GM19239 (cell line): ENCODE measurements around the gene MPDU1.
A peak's percentile ranks its signal among the peaks of the same experiment; 100 is the strongest.
"Not testable (repeated sequence)": the region's sequence is repeated elsewhere in the genome, so short reads cannot be mapped to it uniquely, and the experiment has no call there.

ENCODE experiments used
- DNase-seq: peaks from one replicate; pipeline ENCODE4 v3.0.0; 2011; ENCODE audit warnings: low spot score; ENCODE audit not compliant: insufficient read length
- FAIRE-seq: peaks from 2 replicates; lab custom pipeline; 2011; peaks lifted over from hg19 to GRCh38; lab: Jason Lieb, UNC

MPDU1 gene

GRCh38 chr17:7579001-7579833 lies 4.4 kb upstream of the MPDU1 start, which contains the start of gene CD68:
CD68 (plus strand) TSS chr17:7579638; CDS start chr17:7579678, 40 bp downstream.
- FAIRE-seq (peak; percentile 95), DNase-seq (peak; percentile 62)

GRCh38 chr17:7579834-7580603 lies 3.6 kb upstream of the MPDU1 start:
- DNase-seq (no peak), FAIRE-seq (peak; percentile 14)

GRCh38 chr17:7580604-7581575 lies 2.8 kb upstream of the MPDU1 start:
- DNase-seq = no peak
- no peak for FAIRE-seq

GRCh38 chr17:7582396-7583252 lies 1.0 kb upstream of the MPDU1 start:
- FAIRE-seq (no peak), DNase-seq (no peak)

GRCh38 chr17:7586673-7587419 lies 3.2 kb downstream of the MPDU1 start:
- no peak for FAIRE-seq
- DNase-seq = no peak

- FAIRE-seq = no peak
- no peak for DNase-seq
Observed at GRCh38 chr17:7587420-7588151, 3.9 kb downstream of the MPDU1 start.

GRCh38 chr17:7588553-7589203 lies 5.0 kb downstream of the MPDU1 start:
- DNase-seq (no peak), FAIRE-seq (no peak)

- peak; percentile 88 for DNase-seq
- peak; percentile 63 for FAIRE-seq
Observed at GRCh38 chr17:7589204-7589868, 5.7 kb downstream of the MPDU1 start.

GRCh38 chr17:7589891-7590691 lies 6.4 kb downstream of the MPDU1 start, which contains the start of gene SOX15:
SOX15 (minus strand) TSS chr17:7590094; CDS start chr17:7589676, 418 bp downstream.
- no peak for FAIRE-seq

GRCh38 chr17:7590743-7591142 lies 7.1 kb downstream of the MPDU1 start:
- DNase-seq (no peak), FAIRE-seq (no peak)

More at GRCh38 chr17:7589891-7590691, 6.4 kb downstream of the MPDU1 start, which contains the start of gene SOX15:
- DNase-seq = no peak

- no peak for DNase-seq
- no peak for FAIRE-seq
Observed at GRCh38 chr17:7591596-7591995, 7.9 kb downstream of the MPDU1 start.

GRCh38 chr17:7592422-7593021 lies 8.9 kb downstream of the MPDU1 start:
- no peak for FAIRE-seq
- DNase-seq = no peak

- FAIRE-seq (no peak), DNase-seq (no peak)
Observed at GRCh38 chr17:7593296-7593695, 9.6 kb downstream of the MPDU1 start.

- FAIRE-seq, DNase-seq: not testable (repeated sequence)
Observed at GRCh38 chr17:7597561-7597960, 13.9 kb downstream of the MPDU1 start.

GRCh38 chr17:7606280-7606679 lies 22.6 kb downstream of the MPDU1 start:
- FAIRE-seq (no peak), DNase-seq (no peak)
